Raji (cell line): ENCODE data around the gene SLC35A3.

ENCODE experiments used
- POLR2A ChIP-seq: IDR thresholded peaks from 2 replicates; pipeline ENCODE4 v1.6.1; 2011; ENCODE audit warnings: low read depth, low read length, control low read depth; ENCODE audit not compliant: insufficient read depth

SLC35A3 gene

DNA sequence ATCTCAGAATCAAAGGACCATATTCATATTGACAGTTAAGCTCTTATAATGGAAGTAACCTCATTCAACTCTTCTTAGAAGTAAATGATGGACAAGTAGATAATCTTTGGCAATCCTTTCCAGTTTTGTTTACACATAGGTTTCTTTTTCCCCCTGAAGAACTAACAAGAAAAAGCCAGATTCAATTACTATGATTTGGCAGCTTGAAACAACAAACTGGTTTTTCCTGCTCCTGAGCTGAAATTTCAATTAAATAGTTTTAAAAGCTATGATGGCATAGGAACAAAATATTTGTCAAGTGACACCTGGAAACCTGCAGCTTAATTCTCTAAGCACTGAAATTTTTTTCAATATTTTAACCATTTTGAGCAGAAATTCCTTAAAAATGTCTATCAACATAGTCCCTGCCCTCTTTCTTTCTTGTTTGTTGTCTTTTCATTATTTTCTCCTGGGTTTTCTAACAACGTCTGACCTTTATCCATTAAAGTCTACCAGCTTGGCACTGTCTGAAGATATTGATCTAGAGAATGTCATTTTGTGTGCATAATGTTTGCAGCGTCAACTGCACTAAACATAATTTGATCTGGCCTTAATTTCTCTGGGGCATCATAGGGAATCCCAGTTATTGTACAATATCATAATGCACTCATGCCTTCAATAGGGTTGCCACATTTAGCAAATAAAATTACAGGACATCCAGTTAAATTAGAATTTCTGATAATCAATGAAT is 4.0 kb upstream of the SLC35A3 start:
- TF ChIP-seq POLR2A, result no peak

DNA sequence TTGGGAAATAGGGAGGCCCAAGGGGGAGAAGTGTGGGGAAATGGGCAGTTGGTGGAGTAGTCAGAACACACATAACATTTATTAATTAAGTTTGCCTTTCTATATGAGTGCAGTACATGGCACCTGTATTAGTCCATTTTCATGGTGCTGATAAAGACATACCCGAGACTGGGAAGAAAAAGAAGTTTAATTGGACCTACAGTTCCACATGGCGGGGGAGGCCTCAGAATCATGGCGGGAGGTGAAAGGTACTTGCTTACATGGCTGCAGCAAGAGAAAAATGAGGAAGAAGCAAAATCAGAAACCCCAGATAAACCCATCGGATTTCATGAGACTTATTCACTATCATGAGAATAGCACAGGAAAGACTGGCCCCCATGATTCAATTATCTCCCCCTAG is 1.6 kb upstream of the SLC35A3 start:
- no peak for TF ChIP-seq POLR2A

DNA sequence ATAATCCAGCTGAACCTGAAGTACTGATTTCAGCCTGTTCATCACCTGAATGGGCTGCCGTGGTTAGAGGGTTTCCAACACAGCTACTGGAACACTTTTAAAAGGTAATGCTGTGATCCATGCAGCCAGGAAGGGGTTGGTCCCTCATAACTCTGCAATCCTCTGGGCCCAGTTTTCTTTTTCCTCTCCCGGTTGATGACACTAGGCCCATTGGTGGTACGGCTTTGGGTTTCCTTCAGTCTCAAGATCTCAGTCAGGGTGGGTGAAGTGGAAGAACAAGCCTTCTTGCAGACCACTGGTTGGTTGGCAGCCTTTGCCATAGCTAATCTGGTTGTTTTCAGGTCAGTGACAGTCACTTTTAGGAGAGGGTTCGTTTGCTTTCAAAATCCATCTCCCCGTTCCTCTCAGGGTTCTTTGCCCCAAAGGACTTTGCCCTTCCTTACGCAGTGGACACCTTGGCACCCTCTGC is 502 bp upstream of the SLC35A3 start:
- TF ChIP-seq POLR2A, result no peak

DNA sequence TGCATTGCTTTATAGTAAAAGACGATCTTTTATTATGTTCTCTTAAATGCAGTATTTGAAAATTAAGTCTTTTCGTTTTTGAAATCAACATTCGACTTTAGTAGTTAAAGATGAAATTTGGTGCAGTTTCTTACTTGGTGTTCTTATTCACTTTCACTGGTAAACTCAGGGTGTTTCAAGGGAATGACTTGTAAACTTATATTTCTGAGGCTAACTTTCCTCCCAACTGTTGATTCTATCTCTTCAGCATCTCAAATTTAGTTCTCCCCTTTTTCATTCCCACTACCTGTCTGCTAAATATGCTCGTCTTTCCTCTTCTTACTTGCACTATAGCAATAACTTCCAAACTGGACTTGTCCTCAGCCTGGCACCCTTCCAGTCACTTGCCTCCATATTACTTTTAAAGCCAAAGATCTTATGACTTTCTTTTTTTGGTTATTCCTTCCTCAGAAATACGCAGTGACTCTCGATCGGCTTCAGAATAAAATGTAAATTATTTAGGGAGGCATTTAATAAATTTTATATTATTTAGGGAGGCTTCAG is 988 bp downstream of the SLC35A3 start:
- no peak for TF ChIP-seq POLR2A

DNA sequence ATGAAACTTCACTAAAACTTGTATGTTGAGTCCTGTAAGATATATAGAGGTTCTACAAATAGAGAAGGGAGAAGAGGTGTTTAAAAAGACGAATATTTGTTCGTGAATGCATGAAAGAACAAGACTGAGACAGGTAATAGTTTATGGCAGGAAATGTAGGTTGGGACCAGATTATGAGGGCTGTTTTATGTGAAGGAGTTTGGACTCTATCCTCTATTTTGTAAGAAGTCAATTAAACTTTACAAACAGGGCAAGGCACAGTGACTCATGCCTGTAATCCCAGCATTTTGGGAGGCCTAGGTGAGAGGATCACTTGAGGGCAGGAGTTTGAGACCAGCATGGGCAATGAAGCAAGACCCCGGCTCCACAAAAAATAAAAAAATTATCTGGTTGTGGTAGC is 5.7 kb downstream of the SLC35A3 start:
- TF ChIP-seq POLR2A, result no peak

DNA sequence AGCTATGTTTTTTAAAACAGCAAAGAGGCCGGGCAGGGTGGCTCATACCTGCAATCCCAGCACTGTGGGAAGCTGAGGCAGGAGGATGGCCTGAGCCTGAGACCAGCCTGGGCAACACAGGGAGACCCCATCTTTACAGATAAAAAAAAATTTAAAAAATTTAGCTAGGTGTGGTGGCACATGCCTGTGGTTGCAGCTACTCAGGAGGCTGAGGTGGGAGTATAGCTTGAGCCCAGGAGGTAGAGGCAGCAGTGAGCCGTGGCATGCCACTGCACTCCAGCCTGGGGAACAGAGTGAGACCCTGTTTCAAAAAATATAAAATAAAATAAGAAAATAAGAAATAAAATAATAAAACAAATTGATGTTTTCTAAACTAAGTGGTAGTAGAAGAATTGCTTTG is 8.4 kb downstream of the SLC35A3 start:
- TF ChIP-seq POLR2A, result no peak

DNA sequence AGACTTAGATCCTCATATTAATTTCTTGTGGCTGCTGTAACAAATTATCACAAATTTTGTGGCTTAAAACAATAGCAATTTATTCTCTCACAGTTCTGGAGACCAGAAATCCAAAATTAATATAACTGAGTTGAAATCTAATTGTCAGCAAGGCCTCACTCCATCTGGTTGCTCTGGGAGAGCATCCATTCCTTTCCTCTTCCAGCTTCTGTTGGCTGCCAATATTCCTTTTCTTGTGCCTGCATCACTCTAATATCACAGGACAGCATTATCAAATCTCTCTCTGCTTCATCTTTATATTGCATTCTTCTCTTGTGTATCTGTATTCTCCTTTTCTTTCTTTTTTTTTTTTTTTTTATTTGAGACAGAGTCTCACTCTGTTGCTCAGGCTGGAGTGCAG is 9.3 kb downstream of the SLC35A3 start:
- TF ChIP-seq POLR2A, result no peak

DNA sequence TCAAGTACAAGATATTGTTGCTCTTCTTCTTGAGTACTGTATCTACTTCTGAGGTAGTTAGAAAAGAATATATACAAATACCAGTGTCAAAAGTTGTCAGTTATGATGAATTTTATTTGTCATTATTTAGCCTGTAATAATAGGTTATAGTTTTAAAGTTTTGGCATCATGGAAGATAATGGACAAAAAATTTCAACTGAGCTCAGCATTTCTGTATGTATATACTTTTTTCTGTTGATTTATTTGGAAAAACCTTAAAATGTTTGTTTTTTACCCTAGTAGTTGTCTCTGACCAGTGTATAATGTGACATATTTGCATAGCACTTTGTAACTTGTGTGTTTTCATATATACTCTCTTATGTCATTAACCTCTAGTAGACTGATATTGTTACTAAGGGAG is 11.1 kb downstream of the SLC35A3 start:
- no peak for TF ChIP-seq POLR2A

DNA sequence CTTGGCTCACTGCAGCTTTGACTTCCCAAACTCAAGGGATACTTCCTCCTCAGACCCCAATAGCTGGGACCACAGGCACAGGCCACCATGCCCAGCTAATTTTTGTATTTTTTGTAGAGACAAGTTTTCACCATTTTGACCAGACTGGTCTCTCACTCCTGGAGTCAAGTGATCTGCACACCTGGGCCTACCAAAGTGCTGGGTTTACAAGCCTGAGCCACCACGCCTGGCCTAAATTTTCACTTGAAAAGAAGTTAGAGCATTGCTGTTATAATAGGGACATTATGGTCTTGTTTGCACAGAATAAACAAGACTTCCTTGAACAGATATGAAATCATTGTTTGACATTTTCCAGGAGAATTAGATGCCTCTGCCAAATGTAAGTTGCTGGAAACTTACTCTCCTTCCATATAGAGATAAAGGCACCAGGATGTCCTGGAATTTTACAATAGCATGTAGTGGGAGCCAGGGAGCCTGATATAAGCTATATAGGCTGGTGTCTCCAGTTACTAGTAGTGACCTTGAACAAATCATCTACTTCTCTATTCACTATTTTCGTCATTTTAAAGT is 16.9 kb downstream of the SLC35A3 start:
- TF ChIP-seq POLR2A, result no peak

DNA sequence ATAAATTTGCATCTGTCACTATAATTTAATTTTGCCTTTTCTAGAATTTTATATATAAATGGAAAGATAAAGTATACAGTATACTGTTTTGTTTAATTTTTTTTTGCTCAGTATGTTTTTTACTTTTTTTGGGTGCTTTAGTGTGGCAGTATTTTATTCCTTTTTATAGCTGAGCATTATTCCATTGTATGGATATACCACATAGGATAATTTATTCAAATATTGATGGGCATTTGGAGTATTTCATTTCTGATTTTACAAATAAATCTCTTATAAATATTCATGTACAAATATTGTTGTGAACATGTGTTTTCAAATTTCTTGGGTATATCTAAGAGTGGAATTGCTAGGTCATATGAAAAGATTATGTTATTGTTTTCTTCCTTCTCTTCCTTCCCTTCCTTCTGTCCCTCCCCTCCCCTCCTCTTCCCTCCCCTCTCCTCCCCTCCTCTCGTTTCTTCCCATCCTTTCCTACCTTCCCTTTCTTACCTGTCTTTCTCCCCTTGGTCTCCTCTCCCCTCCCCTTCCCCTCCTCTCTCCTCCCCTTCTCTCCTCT is 18.5 kb downstream of the SLC35A3 start:
- no peak for TF ChIP-seq POLR2A

DNA sequence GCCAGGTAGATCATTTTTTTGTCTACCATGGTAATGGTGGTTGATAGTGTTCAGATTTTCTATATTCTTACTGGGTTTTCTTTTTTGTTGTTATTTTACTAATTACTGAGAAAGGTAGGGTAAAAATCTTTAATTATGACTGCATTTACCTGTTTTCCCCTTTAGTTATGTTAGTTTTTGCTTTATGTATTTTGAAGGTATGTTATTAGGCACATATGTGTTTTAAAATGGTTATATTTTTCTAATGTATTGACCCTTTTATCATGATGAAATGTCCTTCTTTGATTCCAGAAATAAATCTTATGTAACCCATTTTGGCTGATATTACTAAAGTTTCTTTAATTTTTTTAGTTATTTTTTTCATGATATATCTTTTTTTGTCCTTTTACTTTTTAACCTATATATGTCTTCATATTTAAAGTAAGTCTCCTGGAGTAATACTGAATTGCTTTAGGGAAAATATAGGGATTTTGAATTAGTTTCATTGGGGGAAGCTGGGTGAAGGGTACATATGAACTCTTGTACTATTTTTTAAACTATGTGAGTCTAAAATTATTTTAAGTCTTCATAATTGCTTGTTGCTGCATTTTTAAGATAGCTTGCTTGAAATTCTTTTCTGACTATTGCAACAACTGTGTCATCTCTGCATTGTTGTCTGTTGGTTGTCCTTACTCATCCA is 22.4 kb downstream of the SLC35A3 start:
- TF ChIP-seq POLR2A, result no peak

DNA sequence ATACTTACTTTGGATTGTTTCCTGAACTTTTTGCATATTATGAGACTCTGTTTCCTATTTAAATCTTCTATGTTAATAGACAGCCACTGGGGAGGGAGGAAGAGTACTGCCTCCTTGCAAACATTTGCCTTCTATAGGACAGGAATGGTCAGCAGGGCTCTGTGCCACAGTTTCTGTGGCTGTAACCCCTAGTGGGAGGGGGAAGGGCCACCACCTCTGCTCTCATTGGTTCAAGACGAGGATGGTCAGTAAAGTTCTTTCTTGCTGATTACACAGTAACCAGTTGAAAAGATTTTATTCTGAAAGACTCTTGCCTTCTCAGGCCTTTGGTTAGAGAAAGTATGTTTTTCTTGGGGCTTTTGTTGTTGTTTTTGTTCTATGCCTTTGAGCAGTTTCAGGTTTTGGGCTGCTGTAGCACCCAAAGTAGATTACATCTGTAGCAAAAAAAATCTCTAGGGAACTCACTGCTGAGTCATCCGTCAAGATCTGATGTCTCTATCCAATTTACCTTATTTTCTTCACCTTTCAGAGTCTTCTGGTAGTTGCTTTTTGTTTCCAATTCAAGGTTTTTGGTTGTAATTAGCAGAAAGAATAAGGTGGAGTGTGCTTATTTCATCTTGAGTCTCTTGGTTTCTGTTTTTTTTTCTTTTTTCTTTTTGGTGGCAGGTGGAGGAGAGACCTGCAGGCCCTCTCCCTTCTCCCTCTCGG is 23.1 kb downstream of the SLC35A3 start:
- TF ChIP-seq POLR2A, result no peak

DNA sequence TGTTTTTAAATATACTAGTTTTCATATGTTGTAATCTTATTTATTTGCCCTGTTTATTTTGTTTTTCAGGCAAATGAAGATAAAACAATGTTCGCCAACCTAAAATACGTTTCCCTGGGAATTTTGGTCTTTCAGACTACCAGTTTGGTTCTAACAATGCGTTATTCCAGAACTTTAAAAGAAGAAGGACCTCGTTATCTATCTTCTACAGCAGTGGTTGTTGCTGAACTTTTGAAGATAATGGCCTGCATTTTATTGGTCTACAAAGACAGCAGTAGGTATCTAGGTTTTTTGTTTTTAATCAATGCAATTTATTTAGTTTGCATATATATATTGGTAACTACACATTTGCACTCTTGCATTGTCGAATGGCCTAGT is 23.7 kb downstream of the SLC35A3 start:
- no peak for TF ChIP-seq POLR2A

DNA sequence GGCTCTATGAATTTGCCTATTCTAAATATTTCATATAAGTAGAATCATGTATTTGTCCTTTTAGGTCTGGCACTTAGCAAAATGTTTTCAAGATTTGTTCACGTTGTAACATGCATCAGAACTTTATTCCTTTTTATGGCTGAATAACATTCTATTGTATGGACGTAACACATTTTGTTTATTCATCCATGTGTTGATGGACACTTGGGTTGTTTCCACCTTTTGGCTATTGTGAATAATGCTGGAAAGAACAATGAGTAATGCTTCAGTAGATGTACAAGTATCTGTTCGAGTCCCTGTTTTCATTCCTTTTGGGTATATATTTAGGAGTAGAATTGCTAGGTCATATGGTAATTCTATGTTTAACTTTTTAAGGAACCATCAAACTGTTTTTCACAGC is 24.7 kb downstream of the SLC35A3 start:
- TF ChIP-seq POLR2A, result no peak

DNA sequence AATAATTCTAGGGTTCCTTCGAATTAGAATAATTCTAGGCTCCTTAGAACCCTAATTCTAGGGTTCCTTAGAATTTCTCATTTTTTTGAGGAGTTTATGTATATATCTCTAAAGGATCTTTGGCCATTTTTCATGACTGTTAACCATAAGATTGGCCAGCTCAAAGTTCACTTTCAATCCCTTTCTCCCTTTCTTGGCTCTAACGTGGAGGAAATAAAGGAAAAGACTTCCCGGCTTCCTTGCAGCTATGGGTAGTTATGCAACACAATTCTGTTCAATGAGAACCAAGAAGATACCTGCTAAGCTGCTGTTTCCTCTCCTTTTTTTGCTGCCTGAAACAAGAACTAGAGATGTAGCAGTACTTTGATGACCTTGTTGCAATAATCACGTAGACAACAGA is 27.2 kb downstream of the SLC35A3 start:
- no peak for TF ChIP-seq POLR2A
